ENCODE measurements around the gene HDGFL3.

DNA sequence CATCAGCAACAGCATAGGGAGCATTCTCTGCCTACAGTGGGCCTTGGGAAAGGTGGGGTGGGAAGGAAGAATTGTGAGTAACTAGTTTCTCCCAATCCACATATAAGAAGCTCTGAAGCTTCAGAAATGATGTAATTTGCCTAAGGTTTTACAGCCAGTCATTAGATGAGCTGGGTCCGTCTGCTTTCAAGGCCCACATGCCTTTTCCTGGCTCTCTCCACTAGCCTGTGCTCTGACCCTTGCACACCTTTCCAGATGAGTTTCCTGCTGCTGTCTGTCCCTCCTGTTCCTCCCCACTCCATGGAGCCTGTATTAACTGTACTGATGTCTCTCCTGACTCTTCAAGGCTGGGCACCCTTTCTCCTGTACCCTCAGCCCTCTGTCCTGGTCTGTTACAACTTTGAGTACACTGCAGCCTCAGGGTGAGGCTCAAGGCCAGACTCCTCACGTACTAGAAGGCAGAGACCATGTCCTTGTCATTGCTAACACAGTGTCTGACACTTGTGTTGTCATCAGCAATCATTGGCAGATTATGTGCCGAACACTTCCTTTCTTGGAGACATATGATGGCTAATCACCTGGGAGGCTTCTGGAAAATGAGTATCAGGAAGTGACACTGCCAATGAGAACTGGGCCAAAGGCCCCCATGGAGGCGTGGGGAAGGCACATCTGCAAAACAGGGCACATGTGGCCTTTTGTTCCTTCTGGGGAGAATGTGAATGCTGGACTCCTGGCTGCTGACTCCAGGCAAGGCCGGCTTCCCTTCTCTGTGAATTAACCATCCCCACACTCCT is 93.5 kb downstream of the HDGFL3 start:
- TF ChIP-seq, protein P1, sequence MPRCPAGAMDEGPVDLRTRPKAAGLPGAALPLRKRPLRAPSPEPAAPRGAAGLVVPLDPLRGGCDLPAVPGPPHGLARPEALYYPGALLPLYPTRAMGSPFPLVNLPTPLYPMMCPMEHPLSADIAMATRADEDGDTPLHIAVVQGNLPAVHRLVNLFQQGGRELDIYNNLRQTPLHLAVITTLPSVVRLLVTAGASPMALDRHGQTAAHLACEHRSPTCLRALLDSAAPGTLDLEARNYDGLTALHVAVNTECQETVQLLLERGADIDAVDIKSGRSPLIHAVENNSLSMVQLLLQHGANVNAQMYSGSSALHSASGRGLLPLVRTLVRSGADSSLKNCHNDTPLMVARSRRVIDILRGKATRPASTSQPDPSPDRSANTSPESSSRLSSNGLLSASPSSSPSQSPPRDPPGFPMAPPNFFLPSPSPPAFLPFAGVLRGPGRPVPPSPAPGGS (IDR thresholded peaks at IDR 0.05) = no peak
- TF ChIP-seq, protein P2, sequence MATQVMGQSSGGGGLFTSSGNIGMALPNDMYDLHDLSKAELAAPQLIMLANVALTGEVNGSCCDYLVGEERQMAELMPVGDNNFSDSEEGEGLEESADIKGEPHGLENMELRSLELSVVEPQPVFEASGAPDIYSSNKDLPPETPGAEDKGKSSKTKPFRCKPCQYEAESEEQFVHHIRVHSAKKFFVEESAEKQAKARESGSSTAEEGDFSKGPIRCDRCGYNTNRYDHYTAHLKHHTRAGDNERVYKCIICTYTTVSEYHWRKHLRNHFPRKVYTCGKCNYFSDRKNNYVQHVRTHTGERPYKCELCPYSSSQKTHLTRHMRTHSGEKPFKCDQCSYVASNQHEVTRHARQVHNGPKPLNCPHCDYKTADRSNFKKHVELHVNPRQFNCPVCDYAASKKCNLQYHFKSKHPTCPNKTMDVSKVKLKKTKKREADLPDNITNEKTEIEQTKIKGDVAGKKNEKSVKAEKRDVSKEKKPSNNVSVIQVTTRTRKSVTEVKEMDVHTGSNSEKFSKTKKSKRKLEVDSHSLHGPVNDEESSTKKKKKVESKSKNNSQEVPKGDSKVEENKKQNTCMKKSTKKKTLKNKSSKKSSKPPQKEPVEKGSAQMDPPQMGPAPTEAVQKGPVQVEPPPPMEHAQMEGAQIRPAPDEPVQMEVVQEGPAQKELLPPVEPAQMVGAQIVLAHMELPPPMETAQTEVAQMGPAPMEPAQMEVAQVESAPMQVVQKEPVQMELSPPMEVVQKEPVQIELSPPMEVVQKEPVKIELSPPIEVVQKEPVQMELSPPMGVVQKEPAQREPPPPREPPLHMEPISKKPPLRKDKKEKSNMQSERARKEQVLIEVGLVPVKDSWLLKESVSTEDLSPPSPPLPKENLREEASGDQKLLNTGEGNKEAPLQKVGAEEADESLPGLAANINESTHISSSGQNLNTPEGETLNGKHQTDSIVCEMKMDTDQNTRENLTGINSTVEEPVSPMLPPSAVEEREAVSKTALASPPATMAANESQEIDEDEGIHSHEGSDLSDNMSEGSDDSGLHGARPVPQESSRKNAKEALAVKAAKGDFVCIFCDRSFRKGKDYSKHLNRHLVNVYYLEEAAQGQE (IDR thresholded peaks at IDR 0.05) = no peak
- TF ChIP-seq SREBF2 (IDR thresholded peaks at IDR 0.05) (no peak), CHD2 (IDR thresholded peaks at IDR 0.05; ENCODE audit: low read length, partially characterized antibody) (no peak), MAZ (IDR thresholded peaks at IDR 0.05; ENCODE audit: borderline replicate concordance, low read depth, low read length) (no peak), HOXB5 (CRISPR knock-in tag; IDR thresholded peaks at IDR 0.05) (no peak), EP300 (IDR thresholded peaks at IDR 0.05) (no peak), MYC (IDR thresholded peaks at IDR 0.05; ENCODE audit: borderline replicate concordance, low read length) (no peak), POLR2A (IDR thresholded peaks at IDR 0.05; ENCODE audit: low read length) (no peak), SMC3 (IDR thresholded peaks at IDR 0.05) (no peak)
- TF ChIP-seq, protein P3, sequence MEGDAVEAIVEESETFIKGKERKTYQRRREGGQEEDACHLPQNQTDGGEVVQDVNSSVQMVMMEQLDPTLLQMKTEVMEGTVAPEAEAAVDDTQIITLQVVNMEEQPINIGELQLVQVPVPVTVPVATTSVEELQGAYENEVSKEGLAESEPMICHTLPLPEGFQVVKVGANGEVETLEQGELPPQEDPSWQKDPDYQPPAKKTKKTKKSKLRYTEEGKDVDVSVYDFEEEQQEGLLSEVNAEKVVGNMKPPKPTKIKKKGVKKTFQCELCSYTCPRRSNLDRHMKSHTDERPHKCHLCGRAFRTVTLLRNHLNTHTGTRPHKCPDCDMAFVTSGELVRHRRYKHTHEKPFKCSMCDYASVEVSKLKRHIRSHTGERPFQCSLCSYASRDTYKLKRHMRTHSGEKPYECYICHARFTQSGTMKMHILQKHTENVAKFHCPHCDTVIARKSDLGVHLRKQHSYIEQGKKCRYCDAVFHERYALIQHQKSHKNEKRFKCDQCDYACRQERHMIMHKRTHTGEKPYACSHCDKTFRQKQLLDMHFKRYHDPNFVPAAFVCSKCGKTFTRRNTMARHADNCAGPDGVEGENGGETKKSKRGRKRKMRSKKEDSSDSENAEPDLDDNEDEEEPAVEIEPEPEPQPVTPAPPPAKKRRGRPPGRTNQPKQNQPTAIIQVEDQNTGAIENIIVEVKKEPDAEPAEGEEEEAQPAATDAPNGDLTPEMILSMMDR (IDR thresholded peaks at IDR 0.05) = no peak
- TF ChIP-seq, protein P4, sequence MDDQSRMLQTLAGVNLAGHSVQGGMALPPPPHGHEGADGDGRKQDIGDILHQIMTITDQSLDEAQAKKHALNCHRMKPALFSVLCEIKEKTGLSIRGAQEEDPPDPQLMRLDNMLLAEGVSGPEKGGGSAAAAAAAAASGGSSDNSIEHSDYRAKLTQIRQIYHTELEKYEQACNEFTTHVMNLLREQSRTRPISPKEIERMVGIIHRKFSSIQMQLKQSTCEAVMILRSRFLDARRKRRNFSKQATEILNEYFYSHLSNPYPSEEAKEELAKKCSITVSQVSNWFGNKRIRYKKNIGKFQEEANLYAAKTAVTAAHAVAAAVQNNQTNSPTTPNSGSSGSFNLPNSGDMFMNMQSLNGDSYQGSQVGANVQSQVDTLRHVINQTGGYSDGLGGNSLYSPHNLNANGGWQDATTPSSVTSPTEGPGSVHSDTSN (IDR thresholded peaks at IDR 0.05) = no peak
- TF ChIP-seq, protein P5, sequence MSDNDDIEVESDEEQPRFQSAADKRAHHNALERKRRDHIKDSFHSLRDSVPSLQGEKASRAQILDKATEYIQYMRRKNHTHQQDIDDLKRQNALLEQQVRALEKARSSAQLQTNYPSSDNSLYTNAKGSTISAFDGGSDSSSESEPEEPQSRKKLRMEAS (IDR thresholded peaks at IDR 0.05) = no peak
